EH (cell line): Measurements from ENCODE around the gene CDH23.

Experiments
- DNase-seq: peaks from one replicate; pipeline ENCODE4 v3.0.0-alpha.2; 2015; ENCODE audit warnings: low read depth

The CDH23 gene

GRCh38 chr10:71623098-71623985 lies 226.6 kb downstream of the CDH23 start:
- peak; percentile 52 for DNase-seq

- DNase-seq = no peak
Measured at GRCh38 chr10:71623986-71624291, 227.2 kb downstream of the CDH23 start.

- DNase-seq = no peak
Measured at GRCh38 chr10:71625445-71626175, 228.9 kb downstream of the CDH23 start.

GRCh38 chr10:71627230-71627939 lies 230.7 kb downstream of the CDH23 start:
- no peak for DNase-seq

GRCh38 chr10:71627956-71628355 lies 231.2 kb downstream of the CDH23 start:
- DNase-seq = no peak

- DNase-seq = no peak
Measured at GRCh38 chr10:71629131-71629530, 232.4 kb downstream of the CDH23 start.

GRCh38 chr10:71630168-71630567 lies 233.4 kb downstream of the CDH23 start:
- DNase-seq = no peak

- DNase-seq = no peak
Measured at GRCh38 chr10:71631007-71631861, 234.5 kb downstream of the CDH23 start.

- no peak for DNase-seq
Measured at GRCh38 chr10:71632200-71632820, 235.6 kb downstream of the CDH23 start.

- DNase-seq = no peak
Measured at GRCh38 chr10:71632896-71633600, 236.3 kb downstream of the CDH23 start.

- no peak for DNase-seq
Measured at GRCh38 chr10:71633920-71634319, 237.2 kb downstream of the CDH23 start.

GRCh38 chr10:71634531-71635164 lies 237.9 kb downstream of the CDH23 start:
- no peak for DNase-seq

- no peak for DNase-seq
Measured at GRCh38 chr10:71635251-71635866, 238.6 kb downstream of the CDH23 start.

GRCh38 chr10:71635867-71636266 lies 239.1 kb downstream of the CDH23 start:
- DNase-seq = no peak

GRCh38 chr10:71636588-71636987 lies 239.9 kb downstream of the CDH23 start:
- DNase-seq = no peak

- no peak for DNase-seq
Measured at GRCh38 chr10:71637305-71637704, 240.6 kb downstream of the CDH23 start.

GRCh38 chr10:71638064-71638821 lies 241.5 kb downstream of the CDH23 start:
- no peak for DNase-seq

GRCh38 chr10:71638822-71639719 lies 242.4 kb downstream of the CDH23 start:
- DNase-seq = no peak
